ENCODE results near the gene MMP23B. TPM values are rescaled to one million over a fixed set of nuclear protein-coding genes. Genes with fewer than 3 reads are reported as not detected.

The MMP23B gene
- polyA plus RNA-seq, 3 donors, result 0.21 to 1.5 (median 0.24) TPM

DNA sequence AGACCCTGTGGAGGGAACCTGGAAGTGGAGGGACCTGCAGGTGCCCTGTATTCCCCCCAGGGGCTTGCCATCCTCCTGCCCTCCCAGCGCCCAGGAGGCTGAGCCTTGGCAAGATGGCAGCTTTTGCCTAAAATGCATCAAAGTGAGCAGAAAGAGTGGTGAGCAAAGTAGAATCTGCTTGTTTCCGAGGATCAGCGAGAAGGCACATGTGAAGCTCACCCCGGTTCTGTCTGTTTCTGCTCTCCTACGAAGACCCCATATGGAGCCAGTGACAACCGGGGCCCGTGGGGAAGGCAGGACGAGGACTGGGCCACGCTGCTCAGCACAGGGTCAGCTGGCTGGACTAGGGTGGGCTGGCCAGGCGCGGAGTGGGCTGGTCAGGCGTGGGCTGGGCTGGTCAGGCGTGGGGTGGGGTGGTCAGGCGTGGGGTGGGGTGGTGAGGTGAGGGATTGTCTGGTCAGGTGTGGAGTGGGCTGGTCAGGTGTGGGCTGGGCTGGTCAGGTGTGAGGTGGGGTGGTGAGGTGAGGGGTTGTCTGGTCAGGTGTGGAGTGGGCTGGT is 26.9 kb upstream of the MMP23B start:
- Histone ChIP-seq H3K9ac (ENCODE audit: insufficient read depth, low read length, poor library complexity, severe bottlenecking) (no peak overlapping the region), H3K79me2 (ENCODE audit: insufficient read depth, low read length) (no peaks in the 10 kb centered on the region), H3K4me3 (replicated peaks in 1 of 3; ENCODE audit: low read depth in 2 of 3, low read length in 3 of 3) (no peak overlapping the region), H3K4me1 (ENCODE audit: control insufficient read depth in 1 of 2, insufficient read depth in 2 of 2, low read length in 2 of 2) (peaks cover 35 to 49% of the 10 kb centered on the region in 2 donors), H4K20me1 (ENCODE audit: insufficient read depth, low read length) (no peaks in the 10 kb centered on the region), H3K27me3 (ENCODE audit: control insufficient read depth in 2 of 2, insufficient read depth in 2 of 2, low read length in 2 of 2) (peaks cover 0 to 4% of the 10 kb centered on the region in 2 donors), H3K9me3 (replicated peaks in 1 of 2; ENCODE audit: control insufficient read depth in 1 of 2, insufficient read depth in 1 of 2, low read length in 2 of 2) (no peaks in the 10 kb centered on the region), H3K27ac (ENCODE audit: low read depth in 1 of 2, low read length in 2 of 2) (no peak overlapping the region), H3K4me2 (replicated peaks; ENCODE audit: extremely low read depth, low read length, poor library complexity, severe bottlenecking) (no peak overlapping the region), H2AFZ (ENCODE audit: insufficient read depth, low read depth, low read length, poor library complexity, severe bottlenecking) (no peak overlapping the region), H3K36me3 (replicated peaks in 1 of 2; ENCODE audit: control insufficient read depth in 1 of 2, insufficient read depth in 2 of 2, low read length in 2 of 2) (no peaks in the 10 kb centered on the region)
- intact Hi-C loops (cut with micrococcal nuclease), result no loop called here
- Mint-ChIP-seq H3K4me1 (peaks cover 34% of the 10 kb centered on the region), H3K4me3 (no peak overlapping the region), H3K27ac (no peak overlapping the region), H3K36me3 (peaks cover 0 to 3% of the 10 kb centered on the region in 2 donors), H3K27me3 (ENCODE audit: low read depth in 3 of 3) (peaks cover 2 to 6% (median 4%) of the 10 kb centered on the region in 3 donors), H3K9me3 (peaks cover 0 to 2% (median 0%) of the 10 kb centered on the region in 7 donors)
- 98% methylated on average over 10 of the region's 14 CpGs for WGBS (ENCODE audit: insufficient coverage)
- DNase-seq, result peak in 1 of 3 donors; percentile 5
- TF ChIP-seq, protein P1, sequence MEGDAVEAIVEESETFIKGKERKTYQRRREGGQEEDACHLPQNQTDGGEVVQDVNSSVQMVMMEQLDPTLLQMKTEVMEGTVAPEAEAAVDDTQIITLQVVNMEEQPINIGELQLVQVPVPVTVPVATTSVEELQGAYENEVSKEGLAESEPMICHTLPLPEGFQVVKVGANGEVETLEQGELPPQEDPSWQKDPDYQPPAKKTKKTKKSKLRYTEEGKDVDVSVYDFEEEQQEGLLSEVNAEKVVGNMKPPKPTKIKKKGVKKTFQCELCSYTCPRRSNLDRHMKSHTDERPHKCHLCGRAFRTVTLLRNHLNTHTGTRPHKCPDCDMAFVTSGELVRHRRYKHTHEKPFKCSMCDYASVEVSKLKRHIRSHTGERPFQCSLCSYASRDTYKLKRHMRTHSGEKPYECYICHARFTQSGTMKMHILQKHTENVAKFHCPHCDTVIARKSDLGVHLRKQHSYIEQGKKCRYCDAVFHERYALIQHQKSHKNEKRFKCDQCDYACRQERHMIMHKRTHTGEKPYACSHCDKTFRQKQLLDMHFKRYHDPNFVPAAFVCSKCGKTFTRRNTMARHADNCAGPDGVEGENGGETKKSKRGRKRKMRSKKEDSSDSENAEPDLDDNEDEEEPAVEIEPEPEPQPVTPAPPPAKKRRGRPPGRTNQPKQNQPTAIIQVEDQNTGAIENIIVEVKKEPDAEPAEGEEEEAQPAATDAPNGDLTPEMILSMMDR (IDR thresholded peaks at IDR 0.05), result no peak

DNA sequence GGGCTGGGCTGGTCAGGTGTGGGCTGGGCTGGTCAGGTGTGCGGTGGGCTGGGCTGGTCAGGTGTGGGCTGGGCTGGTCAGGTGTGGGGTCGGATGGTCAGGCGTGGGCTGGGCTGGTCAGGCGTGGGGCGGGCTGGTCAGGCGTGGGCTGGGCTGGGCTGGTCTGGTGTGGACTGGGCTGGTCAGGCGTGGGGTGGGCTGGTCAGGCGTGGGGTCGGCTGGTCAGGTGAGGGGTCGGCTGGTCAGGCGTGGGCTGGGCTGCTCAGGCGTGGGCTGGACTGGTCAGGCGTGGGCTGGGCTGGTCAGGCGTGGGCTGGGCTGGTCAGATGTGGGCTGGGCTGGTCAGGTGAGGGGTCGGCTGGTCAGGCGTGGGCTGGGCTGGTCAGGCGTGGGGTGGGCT is 26.2 kb upstream of the MMP23B start:
- Histone ChIP-seq H3K27me3 (ENCODE audit: control insufficient read depth in 2 of 2, insufficient read depth in 2 of 2, low read length in 2 of 2) (peaks cover 0 to 1% of the 10 kb centered on the region in 2 donors), H4K20me1 (ENCODE audit: insufficient read depth, low read length) (no peaks in the 10 kb centered on the region), H2AFZ (ENCODE audit: insufficient read depth, low read depth, low read length, poor library complexity, severe bottlenecking) (no peak overlapping the region), H3K9me3 (replicated peaks in 1 of 2; ENCODE audit: control insufficient read depth in 1 of 2, insufficient read depth in 1 of 2, low read length in 2 of 2) (no peaks in the 10 kb centered on the region), H3K4me1 (ENCODE audit: control insufficient read depth in 1 of 2, insufficient read depth in 2 of 2, low read length in 2 of 2) (peaks cover 30 to 43% of the 10 kb centered on the region in 2 donors), H3K4me2 (replicated peaks; ENCODE audit: extremely low read depth, low read length, poor library complexity, severe bottlenecking) (no peak overlapping the region), H3K36me3 (replicated peaks in 1 of 2; ENCODE audit: control insufficient read depth in 1 of 2, insufficient read depth in 2 of 2, low read length in 2 of 2) (no peaks in the 10 kb centered on the region), H3K9ac (ENCODE audit: insufficient read depth, low read length, poor library complexity, severe bottlenecking) (no peak overlapping the region), H3K27ac (ENCODE audit: low read depth in 1 of 2, low read length in 2 of 2) (no peak overlapping the region), H3K79me2 (ENCODE audit: insufficient read depth, low read length) (no peaks in the 10 kb centered on the region), H3K4me3 (replicated peaks in 1 of 3; ENCODE audit: low read depth in 2 of 3, low read length in 3 of 3) (no peak overlapping the region)
- intact Hi-C loops (cut with micrococcal nuclease), result no loop called here
- 93% methylated on average over 14 of the region's 17 CpGs for WGBS (ENCODE audit: insufficient coverage)
- peak in 1 of 3 donors; percentile 4 for DNase-seq
- no peak overlapping the region for H3K27ac Mint-ChIP-seq
- H3K4me1 Mint-ChIP-seq, result peaks cover 32% of the 10 kb centered on the region
- TF ChIP-seq, protein P1 (IDR thresholded peaks at IDR 0.05), result no peak
- peaks cover 2 to 4% (median 2%) of the 10 kb centered on the region in 3 donors for H3K27me3 Mint-ChIP-seq (ENCODE audit: low read depth in 3 of 3)
- H3K4me3 Mint-ChIP-seq, result no peak overlapping the region
- H3K9me3 Mint-ChIP-seq, result peaks cover 0 to 2% (median 0%) of the 10 kb centered on the region in 7 donors
- peaks cover 2 to 3% of the 10 kb centered on the region in 2 donors for H3K36me3 Mint-ChIP-seq

Data from CD14-positive monocyte (primary cell).